NK-92 treated with Interleukin-12 subunit alpha and Interleukin-12 subunit beta, amount 100 ng/mL, for 24 hours (cell line): ENCODE data around the gene ZNF415.
"Not testable (repeated sequence)": the region's sequence is repeated elsewhere in the genome, so short reads cannot be mapped to it uniquely, and the experiment has no call there.

Experiments used
- DNase-seq: peaks from one replicate; lab custom pipeline; 2025; lab: John Stamatoyannopoulos, UW

ZNF415 gene

GRCh38 chr19:53132141-53132991, at the start of gene ZNF415:
Gene ZNF415, minus strand, starts transcription at chr19:53132910. Its CDS starts 10,234 bp downstream, at chr19:53122676.
- DNase-seq, result no peak

- DNase-seq, result no peak
These were observed 49.5 kb upstream of the ZNF415 start for GRCh38 chr19:53182202-53182601.

- no peak for DNase-seq
These were observed 45.3 kb upstream of the ZNF415 start for GRCh38 chr19:53177986-53178385.

GRCh38 chr19:53172889-53173288, 40.2 kb upstream of the ZNF415 start:
- no peak for DNase-seq

GRCh38 chr19:53165691-53166091, 33.0 kb upstream of the ZNF415 start:
- DNase-seq, result no peak

GRCh38 chr19:53161123-53161522, 28.4 kb upstream of the ZNF415 start:
- no peak for DNase-seq

- DNase-seq, result no peak
These were observed 27.6 kb upstream of the ZNF415 start for GRCh38 chr19:53160350-53160749.

GRCh38 chr19:53158119-53158656, 25.5 kb upstream of the ZNF415 start:
- DNase-seq, result no peak

- DNase-seq, result no peak
These were observed 24.9 kb upstream of the ZNF415 start for GRCh38 chr19:53157626-53158025.

GRCh38 chr19:53156850-53157249, 24.1 kb upstream of the ZNF415 start:
- DNase-seq, result no peak

GRCh38 chr19:53147645-53148044, 14.9 kb upstream of the ZNF415 start:
- DNase-seq, result no peak

- DNase-seq, result no peak
These were observed 7.6 kb upstream of the ZNF415 start for GRCh38 chr19:53140351-53140750.

GRCh38 chr19:53136432-53136831, 3.7 kb upstream of the ZNF415 start:
- DNase-seq, result no peak

GRCh38 chr19:53131727-53132126, 983 bp downstream of the ZNF415 start:
- no peak for DNase-seq

GRCh38 chr19:53131085-53131590, 1.6 kb downstream of the ZNF415 start:
- no peak for DNase-seq

- no peak for DNase-seq
These were observed 2.2 kb downstream of the ZNF415 start for GRCh38 chr19:53130506-53130905.

- not testable (repeated sequence) for DNase-seq
These were observed 5.8 kb downstream of the ZNF415 start for GRCh38 chr19:53126733-53127526.

GRCh38 chr19:53123400-53123799, 9.3 kb downstream of the ZNF415 start:
- DNase-seq, result no peak

- DNase-seq, result no peak
These were observed 20.4 kb downstream of the ZNF415 start for GRCh38 chr19:53112286-53112685.

- no peak for DNase-seq
These were observed 23.2 kb downstream of the ZNF415 start for GRCh38 chr19:53109527-53109926.

- DNase-seq, result peak; percentile 84
These were observed 29.2 kb downstream of the ZNF415 start, which contains the start of gene ZNF160 for GRCh38 chr19:53103234-53104203. Gene ZNF160, minus strand, starts transcription at chr19:53103422. Its CDS starts 17,146 bp downstream, at chr19:53086276.
